Endodermal cell (in vitro differentiated cells): ENCODE measurements around the gene AARS2. TPM values are rescaled to one million over a fixed set of nuclear protein-coding genes. Genes with fewer than 3 reads are reported as not detected.

Experiments used
- DNase-seq: peaks from one replicate; pipeline ENCODE4 v3.0.0-alpha.2; 2017
- H3K27ac ChIP-seq: 2 replicates; pipeline ENCODE4 v1.5.1; 2013; ENCODE audit warnings: mild to moderate bottlenecking, low read depth, low read length, moderate library complexity
- H3K27me3 ChIP-seq: 2 replicates; pipeline ENCODE4 v1.6.1; 2013; ENCODE audit warnings: mild to moderate bottlenecking, low read length, moderate library complexity; ENCODE audit not compliant: insufficient read depth, control insufficient read depth, poor library complexity, severe bottlenecking
- H3K36me3 ChIP-seq: 2 replicates; pipeline ENCODE4 v1.7.0; 2013; ENCODE audit warnings: mild to moderate bottlenecking, low read length, moderate library complexity; ENCODE audit not compliant: control insufficient read depth, insufficient read depth
- H3K4me1 ChIP-seq: one replicate; pipeline ENCODE4 v1.7.0; 2013; ENCODE audit warnings: low read length; ENCODE audit not compliant: control insufficient read depth, insufficient read depth
- H3K4me3 ChIP-seq: 2 replicates; pipeline ENCODE4 v1.5.1; 2013; ENCODE audit warnings: mild to moderate bottlenecking, low read length, moderate library complexity
- H3K9ac ChIP-seq: 2 replicates; pipeline ENCODE4 v1.6.1; 2013; ENCODE audit warnings: mild to moderate bottlenecking, low read length, moderate library complexity; ENCODE audit not compliant: poor library complexity, severe bottlenecking; ENCODE audit errors: extremely low read depth
- H3K9me3 ChIP-seq: 2 replicates; pipeline ENCODE4 v1.6.1; 2013; ENCODE audit warnings: mild to moderate bottlenecking, low read length, moderate library complexity; ENCODE audit not compliant: control insufficient read depth
- H3K27ac Mint-ChIP-seq: 2 replicates; pipeline ENCODE4 v1.8.0; 2020; ENCODE audit warnings: mixed read lengths
- H3K27me3 Mint-ChIP-seq: 2 replicates; pipeline ENCODE4 v1.8.0; 2021; ENCODE audit warnings: mild to moderate bottlenecking, mixed read lengths; ENCODE audit not compliant: insufficient read depth
- H3K36me3 Mint-ChIP-seq: 2 replicates; pipeline ENCODE4 v1.8.0; 2020; ENCODE audit warnings: low read depth, mixed read lengths
- H3K4me1 Mint-ChIP-seq: 2 replicates; pipeline ENCODE4 v1.8.0; 2020; ENCODE audit warnings: mixed read lengths
- H3K4me3 Mint-ChIP-seq: 2 replicates; pipeline ENCODE4 v1.8.0; 2020; ENCODE audit warnings: mild to moderate bottlenecking, moderate library complexity, mixed read lengths
- H3K9me3 Mint-ChIP-seq: 2 replicates; pipeline ENCODE4 v1.8.0; 2020; ENCODE audit warnings: mild to moderate bottlenecking, mixed read lengths
- WGBS, 2 experiments: methylation state at CpG; one replicate each; pipeline versions ENCODE4 v1.1.5 to v1.1.7; 2013; ENCODE audit warnings: missing lambda C conversion rate in 2 of 2, mixed read lengths in 1 of 2; ENCODE audit not compliant: insufficient coverage in 1 of 2, insufficient read length in 1 of 2; 5-methylcytosine and 5-hydroxymethylcytosine counted together
- total RNA-seq, 2 donors: library from RNA; stranded (reverse); fragmentation: NEBNext Ultra II Directional in 1 of 2; extraction: Animal tissue kit (Norgen Biotek cat#: 25700) in 1 of 2; gene quantifications; 2 replicates in 1 of 2; 3 replicates in 1 of 2; pipeline ENCODE4 v1.2.1, GENCODE V29; 2021
- TF ChIP-seq, protein P1 (sequence below): fragments of 200-600 bp; sonication (generic); conservative IDR thresholded peaks from 2 replicates; pipeline ENCODE4 v1.5.0; 2021; ENCODE audit warnings: antibody characterized with exemption, mild to moderate bottlenecking

Gene AARS2
- total RNA-seq, 2 donors from 2014 or later = 22.9 to 24.7 TPM

DNA sequence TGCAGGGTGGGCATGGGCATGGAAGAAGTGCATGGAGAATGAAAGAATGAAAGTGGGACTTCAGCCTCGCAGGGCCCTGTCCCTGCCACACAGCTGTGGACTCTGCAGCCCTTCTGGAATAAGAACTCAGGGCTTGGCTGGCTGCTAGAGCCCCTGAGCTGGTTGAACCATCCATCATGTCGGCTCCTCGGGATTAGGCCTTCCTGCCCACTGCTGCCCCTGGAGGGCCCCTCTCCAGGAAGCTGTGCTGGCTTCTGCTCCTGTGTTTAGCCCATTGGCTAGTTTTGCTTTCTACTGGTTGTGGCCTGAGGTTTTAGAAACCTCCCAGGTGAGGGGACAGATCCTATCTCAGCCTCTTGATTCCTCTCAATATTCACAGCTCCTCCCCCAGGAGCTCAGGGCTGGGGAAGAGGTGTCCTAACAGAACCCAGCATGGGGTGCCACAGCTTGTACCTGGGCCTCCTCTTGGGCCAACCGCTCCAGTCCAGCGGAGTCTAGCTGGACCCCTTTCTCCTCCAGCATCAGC lies 7.9 kb downstream of the AARS2 start:
- Histone ChIP-seq H3K4me1 (peaks cover 10% of the 10 kb centered on the region), H3K36me3 (peaks cover 78% of the 10 kb centered on the region), H3K9me3 (no peaks in the 10 kb centered on the region), H3K4me3 (no peak overlapping the region), H3K27me3 (no peaks in the 10 kb centered on the region), H3K27ac (no peak overlapping the region), H3K9ac (no peak overlapping the region)
- 90 to 100% methylated on average over 3 to 5 of the region's 5 CpGs for WGBS, 2 experiments
- Mint-ChIP-seq H3K36me3 (peaks cover 76% of the 10 kb centered on the region), H3K9me3 (no peaks in the 10 kb centered on the region), H3K4me3 (no peak overlapping the region), H3K27me3 (no peaks in the 10 kb centered on the region), H3K27ac (peak overlapping the region; percentile 69), H3K4me1 (peaks cover 11% of the 10 kb centered on the region)
- peak; percentile 62 for DNase-seq
- TF ChIP-seq, protein P1, sequence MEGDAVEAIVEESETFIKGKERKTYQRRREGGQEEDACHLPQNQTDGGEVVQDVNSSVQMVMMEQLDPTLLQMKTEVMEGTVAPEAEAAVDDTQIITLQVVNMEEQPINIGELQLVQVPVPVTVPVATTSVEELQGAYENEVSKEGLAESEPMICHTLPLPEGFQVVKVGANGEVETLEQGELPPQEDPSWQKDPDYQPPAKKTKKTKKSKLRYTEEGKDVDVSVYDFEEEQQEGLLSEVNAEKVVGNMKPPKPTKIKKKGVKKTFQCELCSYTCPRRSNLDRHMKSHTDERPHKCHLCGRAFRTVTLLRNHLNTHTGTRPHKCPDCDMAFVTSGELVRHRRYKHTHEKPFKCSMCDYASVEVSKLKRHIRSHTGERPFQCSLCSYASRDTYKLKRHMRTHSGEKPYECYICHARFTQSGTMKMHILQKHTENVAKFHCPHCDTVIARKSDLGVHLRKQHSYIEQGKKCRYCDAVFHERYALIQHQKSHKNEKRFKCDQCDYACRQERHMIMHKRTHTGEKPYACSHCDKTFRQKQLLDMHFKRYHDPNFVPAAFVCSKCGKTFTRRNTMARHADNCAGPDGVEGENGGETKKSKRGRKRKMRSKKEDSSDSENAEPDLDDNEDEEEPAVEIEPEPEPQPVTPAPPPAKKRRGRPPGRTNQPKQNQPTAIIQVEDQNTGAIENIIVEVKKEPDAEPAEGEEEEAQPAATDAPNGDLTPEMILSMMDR = no peak

DNA sequence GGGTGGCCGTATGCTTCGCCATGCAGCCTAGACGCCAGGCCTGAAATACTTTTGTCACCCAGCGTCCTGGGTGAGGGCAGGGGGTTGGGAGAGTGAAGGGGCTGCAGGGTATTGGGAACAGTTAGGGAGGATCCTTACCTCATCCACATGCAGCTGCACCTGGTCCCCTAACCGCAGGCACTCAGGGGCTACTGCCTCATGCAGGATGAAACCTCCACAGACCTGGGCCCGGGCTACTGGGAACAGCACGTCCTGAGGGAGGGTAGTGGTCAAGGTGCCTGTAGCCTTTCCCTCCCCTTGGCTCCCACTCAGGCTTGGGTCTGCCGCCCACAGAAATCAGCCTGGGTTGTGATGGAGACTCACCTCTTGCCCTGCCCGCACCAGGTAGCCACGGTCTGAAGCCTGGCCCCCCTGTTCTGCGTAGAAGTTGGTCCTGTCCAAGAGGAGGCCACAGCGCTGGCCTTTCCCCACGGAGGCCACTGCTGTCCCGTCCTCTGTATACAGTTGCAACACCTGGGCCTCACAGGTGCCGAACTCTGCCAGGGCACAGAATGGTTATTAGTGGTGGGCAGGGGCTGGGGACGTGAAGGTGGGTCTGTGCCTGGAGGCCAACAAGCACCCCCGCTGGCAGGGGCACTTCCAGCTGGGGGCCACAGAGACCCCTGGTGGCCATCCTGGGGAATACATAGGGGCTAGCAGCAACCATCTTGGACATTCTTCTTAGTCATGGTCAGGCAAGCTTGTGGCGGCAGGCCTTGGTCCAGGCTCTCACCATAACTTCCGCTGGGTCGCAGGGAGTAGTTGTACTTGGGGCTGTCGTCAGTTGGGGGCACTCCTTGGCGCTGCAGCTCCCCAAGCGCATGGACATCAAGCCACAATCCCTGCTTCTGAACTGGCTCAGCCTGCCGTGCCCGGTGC lies 8.6 kb downstream of the AARS2 start:
- Mint-ChIP-seq H3K4me3 (no peak overlapping the region), H3K4me1 (peaks cover 11% of the 10 kb centered on the region), H3K36me3 (peaks cover 76% of the 10 kb centered on the region), H3K9me3 (no peaks in the 10 kb centered on the region), H3K27ac (peak overlapping the region; percentile 69), H3K27me3 (no peaks in the 10 kb centered on the region)
- H3K27ac ChIP-seq = no peak overlapping the region
- no peak overlapping the region for H3K4me3 ChIP-seq
- H3K4me1 ChIP-seq = peaks cover 10% of the 10 kb centered on the region
- peak; percentile 83 for DNase-seq
- no peaks in the 10 kb centered on the region for H3K9me3 ChIP-seq
- no peak overlapping the region for H3K9ac ChIP-seq
- 88 to 90% methylated on average over 13 to 25 of the region's 25 CpGs for WGBS, 2 experiments
- H3K27me3 ChIP-seq = no peaks in the 10 kb centered on the region
- TF ChIP-seq, protein P1 = peak; percentile 90
- H3K36me3 ChIP-seq = peaks cover 74% of the 10 kb centered on the region

DNA sequence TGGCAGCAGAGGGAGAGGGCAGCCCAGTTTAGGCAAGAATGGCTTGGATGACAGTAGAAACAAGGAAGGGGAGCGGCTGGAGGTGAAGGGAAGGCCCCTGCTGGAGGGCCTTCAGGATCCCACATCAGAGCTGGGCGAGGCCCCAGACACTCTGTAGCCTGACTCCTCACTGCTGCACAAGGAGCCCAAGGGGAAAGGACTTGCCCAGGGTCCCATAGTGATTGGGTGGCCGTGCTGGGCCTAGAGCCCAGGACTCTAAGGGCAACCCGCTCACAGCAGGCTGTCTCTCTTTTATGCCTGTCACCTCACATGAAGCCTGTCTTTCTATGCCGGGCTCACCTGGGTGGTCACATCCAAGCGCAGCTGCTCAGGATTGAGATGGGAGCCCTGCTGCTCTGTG lies 9.3 kb downstream of the AARS2 start:
- peak; percentile 21 for DNase-seq
- Histone ChIP-seq H3K9ac (no peak overlapping the region), H3K4me3 (no peak overlapping the region), H3K4me1 (peaks cover 10% of the 10 kb centered on the region), H3K27me3 (no peaks in the 10 kb centered on the region), H3K27ac (no peak overlapping the region), H3K36me3 (peaks cover 69% of the 10 kb centered on the region), H3K9me3 (no peaks in the 10 kb centered on the region)
- H3K27me3 Mint-ChIP-seq = peaks cover 5% of the 10 kb centered on the region
- TF ChIP-seq, protein P1 = no peak
- no peaks in the 10 kb centered on the region for H3K9me3 Mint-ChIP-seq
- H3K36me3 Mint-ChIP-seq = peaks cover 74% of the 10 kb centered on the region
- H3K27ac Mint-ChIP-seq = no peak overlapping the region
- no peak overlapping the region for H3K4me3 Mint-ChIP-seq
- H3K4me1 Mint-ChIP-seq = peaks cover 11% of the 10 kb centered on the region
- 93% methylated on average over 5 to 6 of the region's 6 CpGs for WGBS, 2 experiments
